ENCODE data around the gene GPBAR1. TPM values are rescaled to one million over a fixed set of nuclear protein-coding genes. Genes with fewer than 3 reads are reported as not detected.
A peak's percentile ranks its signal among the peaks of the same experiment; 100 is the strongest.

Gene GPBAR1
- total RNA-seq, 6 experiments from 2014 or later, result 0.10 to 0.17 (median 0.12) TPM; not detected in 1

GRCh38 chr2:218253232-218253625 lies 7.6 kb upstream of the GPBAR1 start:
- peaks cover 55% of the 10 kb centered on the region; the same call in 1 of the 2 replicates for H3K36me3 Mint-ChIP-seq (ENCODE audit: low read depth)
- H3K27ac Mint-ChIP-seq, result peak overlapping the region; percentile 61
- H3K4me3 Mint-ChIP-seq, result no peak overlapping the region
- H3K9me3 Mint-ChIP-seq, result no peaks in the 10 kb centered on the region
- peaks cover 5% of the 10 kb centered on the region for H3K27me3 Mint-ChIP-seq (ENCODE audit: insufficient read depth)
- peaks cover 28% of the 10 kb centered on the region for H3K4me1 Mint-ChIP-seq (ENCODE audit: low read depth)
- DNase-seq, result no peak
- TF ChIP-seq, protein P1, sequence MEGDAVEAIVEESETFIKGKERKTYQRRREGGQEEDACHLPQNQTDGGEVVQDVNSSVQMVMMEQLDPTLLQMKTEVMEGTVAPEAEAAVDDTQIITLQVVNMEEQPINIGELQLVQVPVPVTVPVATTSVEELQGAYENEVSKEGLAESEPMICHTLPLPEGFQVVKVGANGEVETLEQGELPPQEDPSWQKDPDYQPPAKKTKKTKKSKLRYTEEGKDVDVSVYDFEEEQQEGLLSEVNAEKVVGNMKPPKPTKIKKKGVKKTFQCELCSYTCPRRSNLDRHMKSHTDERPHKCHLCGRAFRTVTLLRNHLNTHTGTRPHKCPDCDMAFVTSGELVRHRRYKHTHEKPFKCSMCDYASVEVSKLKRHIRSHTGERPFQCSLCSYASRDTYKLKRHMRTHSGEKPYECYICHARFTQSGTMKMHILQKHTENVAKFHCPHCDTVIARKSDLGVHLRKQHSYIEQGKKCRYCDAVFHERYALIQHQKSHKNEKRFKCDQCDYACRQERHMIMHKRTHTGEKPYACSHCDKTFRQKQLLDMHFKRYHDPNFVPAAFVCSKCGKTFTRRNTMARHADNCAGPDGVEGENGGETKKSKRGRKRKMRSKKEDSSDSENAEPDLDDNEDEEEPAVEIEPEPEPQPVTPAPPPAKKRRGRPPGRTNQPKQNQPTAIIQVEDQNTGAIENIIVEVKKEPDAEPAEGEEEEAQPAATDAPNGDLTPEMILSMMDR (IDR thresholded peaks at IDR 0.05), result no peak

- Mint-ChIP-seq H3K9me3 (no peaks in the 10 kb centered on the region), H3K4me3 (no peak overlapping the region), H3K27me3 (ENCODE audit: insufficient read depth) (peaks cover 8% of the 10 kb centered on the region), H3K36me3 (ENCODE audit: low read depth) (peaks cover 40% of the 10 kb centered on the region; the same call in 1 of the 2 replicates), H3K4me1 (ENCODE audit: low read depth) (peaks cover 45% of the 10 kb centered on the region), H3K27ac (peak overlapping the region; percentile 78)
- TF ChIP-seq, protein P1 (IDR thresholded peaks at IDR 0.05), result no peak
- peak; percentile 79 for DNase-seq
Measured at GRCh38 chr2:218255446-218255845, 5.4 kb upstream of the GPBAR1 start.

- Mint-ChIP-seq H3K9me3 (no peaks in the 10 kb centered on the region), H3K4me3 (no peak overlapping the region), H3K4me1 (ENCODE audit: low read depth) (peaks cover 45% of the 10 kb centered on the region), H3K27ac (no peak overlapping the region), H3K36me3 (ENCODE audit: low read depth) (peaks cover 31% of the 10 kb centered on the region; the same call in 1 of the 2 replicates), H3K27me3 (ENCODE audit: insufficient read depth) (peaks cover 8% of the 10 kb centered on the region)
- DNase-seq, result no peak
- TF ChIP-seq, protein P1 (IDR thresholded peaks at IDR 0.05), result no peak
Measured at GRCh38 chr2:218256612-218257350, 4.0 kb upstream of the GPBAR1 start.

DNA sequence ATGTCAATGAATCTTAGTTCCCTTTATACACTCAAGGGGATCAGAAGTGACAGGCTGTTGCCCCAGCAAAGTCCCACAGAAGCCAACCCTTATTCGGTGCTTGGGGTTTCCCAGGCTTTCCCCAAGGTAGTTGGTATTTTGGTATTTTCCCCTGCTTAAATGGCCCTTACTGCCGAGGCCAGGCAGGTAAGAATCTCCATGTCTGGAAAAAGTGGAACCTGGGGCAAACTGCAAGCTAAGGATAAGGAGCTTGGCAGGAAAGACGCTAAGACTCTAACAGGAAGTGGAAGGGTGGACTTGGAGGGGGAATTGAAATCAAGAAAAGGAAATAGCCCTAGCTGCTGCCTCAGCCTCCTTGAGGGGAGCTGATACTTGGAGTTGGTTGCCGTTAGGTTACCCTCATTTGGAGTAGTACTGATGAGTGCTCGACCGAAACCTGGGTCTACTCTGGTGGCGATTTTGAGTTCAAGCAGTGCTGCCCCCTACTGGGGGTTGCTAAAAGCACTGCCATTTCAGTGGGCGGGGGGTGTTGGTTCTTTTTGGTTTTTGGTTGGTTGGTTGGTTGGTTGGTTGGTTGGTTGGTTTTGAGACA lies 3.3 kb upstream of the GPBAR1 start:
- Mint-ChIP-seq H3K4me3 (no peak overlapping the region), H3K27ac (peak overlapping the region; percentile 39), H3K4me1 (ENCODE audit: low read depth) (peaks cover 45% of the 10 kb centered on the region), H3K9me3 (no peaks in the 10 kb centered on the region), H3K27me3 (ENCODE audit: insufficient read depth) (peaks cover 7% of the 10 kb centered on the region), H3K36me3 (ENCODE audit: low read depth) (peaks cover 28% of the 10 kb centered on the region; the same call in 1 of the 2 replicates)
- no peak for DNase-seq
- TF ChIP-seq, protein P1 (IDR thresholded peaks at IDR 0.05), result peak; percentile 80

DNA sequence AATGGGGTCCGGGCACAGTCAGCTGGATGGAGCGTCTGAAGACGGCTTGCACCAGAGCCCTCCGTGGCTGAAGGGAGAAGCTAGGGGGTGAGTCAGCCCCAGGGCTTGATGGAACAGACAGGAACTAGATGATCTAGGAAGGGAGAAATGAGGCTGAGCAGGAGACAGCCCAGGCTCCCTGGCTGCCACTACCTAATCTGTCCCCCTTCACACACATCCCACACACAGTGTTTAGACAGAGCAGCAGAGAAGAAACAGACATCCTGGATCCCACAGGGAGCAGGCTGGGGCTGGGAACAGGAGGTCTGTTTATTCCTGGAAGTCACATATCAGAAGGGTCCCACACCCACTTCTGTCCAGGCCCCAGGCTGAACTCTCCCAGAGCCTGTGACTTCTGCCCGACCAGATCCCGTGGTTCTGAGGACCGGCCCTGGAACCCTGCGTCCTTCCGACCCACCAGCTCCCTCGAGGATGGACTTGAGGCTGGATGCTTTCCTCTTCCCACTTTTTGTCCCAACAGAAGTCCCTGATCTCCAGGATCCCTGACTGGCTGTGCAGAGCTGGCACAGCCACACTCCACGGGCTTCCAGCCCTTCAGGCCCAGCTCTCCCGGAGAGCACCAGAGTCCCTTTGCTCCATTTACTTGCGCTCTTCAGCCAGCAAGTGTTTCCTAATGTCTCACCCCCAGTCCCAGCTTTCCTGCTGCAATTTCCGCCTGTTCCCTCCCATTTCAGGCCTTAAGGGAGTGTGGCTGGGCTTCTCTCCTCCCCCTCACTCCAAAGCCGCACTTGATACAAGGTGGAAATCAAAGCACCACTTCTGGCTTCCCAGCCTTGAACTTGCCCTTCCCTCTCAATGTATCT lies 1.5 kb upstream of the GPBAR1 start:
- Mint-ChIP-seq H3K27me3 (ENCODE audit: insufficient read depth) (peaks cover 7% of the 10 kb centered on the region), H3K27ac (peak overlapping the region; percentile 91), H3K36me3 (ENCODE audit: low read depth) (peaks cover 22% of the 10 kb centered on the region), H3K4me3 (peak overlapping the region; percentile 22; the same call in 1 of the 2 replicates), H3K9me3 (no peaks in the 10 kb centered on the region), H3K4me1 (ENCODE audit: low read depth) (peaks cover 28% of the 10 kb centered on the region)
- TF ChIP-seq, protein P1 (IDR thresholded peaks at IDR 0.05), result no peak
- peak; percentile 76 for DNase-seq

All from HFFc6 (cell line).